ENCODE measurements around the gene RLF. TPM values are rescaled to one million over a fixed set of nuclear protein-coding genes. Genes with fewer than 3 reads are reported as not detected.

RLF gene
- total and polyA plus RNA-seq, 10 of the 15 experiments (the other 5 are each of a cell fraction or from before 2014, with no cell fraction given): 2.0 to 19.8 (median 8.7) TPM

DNA sequence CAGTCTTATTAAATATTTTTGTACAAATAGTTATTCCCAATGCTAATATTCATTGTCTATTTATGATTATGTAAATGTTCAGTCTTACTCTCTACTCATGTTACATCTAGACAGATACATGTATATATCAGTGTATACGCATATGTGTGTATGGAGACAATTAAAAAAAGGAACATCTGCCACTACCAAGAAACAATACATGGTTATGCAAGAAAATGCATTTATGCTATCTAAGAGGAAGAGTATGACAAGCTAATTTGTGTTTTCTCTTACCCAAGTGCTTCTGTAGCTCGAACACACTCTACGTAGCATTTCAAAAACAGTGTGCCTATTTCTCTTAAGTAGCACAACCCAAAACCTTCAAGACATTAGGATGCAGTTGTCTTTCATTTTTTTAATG is 6.1 kb upstream of the RLF start:
- TF ChIP-seq RB1 (IDR thresholded peaks at IDR 0.05; ENCODE audit: borderline replicate concordance) (no peak), IKZF2 (IDR thresholded peaks at IDR 0.05) (no peak), POU2F2 (IDR thresholded peaks at IDR 0.05; ENCODE audit: borderline replicate concordance, low read depth, low read length) (no peak), MYB (IDR thresholded peaks at IDR 0.05; ENCODE audit: borderline replicate concordance, low read depth, low read length) (no peak), ETV6 (conservative IDR thresholded peaks at IDR 0.05 in 1 of 2, IDR thresholded peaks at IDR 0.05 in 1 of 2; ENCODE audit: borderline replicate concordance in 1 of 2, low read depth in 1 of 2) (no peak), YY1 (IDR thresholded peaks at IDR 0.05; ENCODE audit: low read depth, low read length) (no peak), TAF1 (IDR thresholded peaks at IDR 0.05; ENCODE audit: borderline replicate concordance, low read depth, low read length) (no peak), ZNF207 (IDR thresholded peaks at IDR 0.05; ENCODE audit: borderline replicate concordance) (no peak), SUZ12 (IDR thresholded peaks at IDR 0.05; ENCODE audit: unreplicated experiment) (no peak), CBX3 (IDR thresholded peaks at IDR 0.05; ENCODE audit: borderline replicate concordance, low read depth) (no peak)
- TF ChIP-seq, protein P1, sequence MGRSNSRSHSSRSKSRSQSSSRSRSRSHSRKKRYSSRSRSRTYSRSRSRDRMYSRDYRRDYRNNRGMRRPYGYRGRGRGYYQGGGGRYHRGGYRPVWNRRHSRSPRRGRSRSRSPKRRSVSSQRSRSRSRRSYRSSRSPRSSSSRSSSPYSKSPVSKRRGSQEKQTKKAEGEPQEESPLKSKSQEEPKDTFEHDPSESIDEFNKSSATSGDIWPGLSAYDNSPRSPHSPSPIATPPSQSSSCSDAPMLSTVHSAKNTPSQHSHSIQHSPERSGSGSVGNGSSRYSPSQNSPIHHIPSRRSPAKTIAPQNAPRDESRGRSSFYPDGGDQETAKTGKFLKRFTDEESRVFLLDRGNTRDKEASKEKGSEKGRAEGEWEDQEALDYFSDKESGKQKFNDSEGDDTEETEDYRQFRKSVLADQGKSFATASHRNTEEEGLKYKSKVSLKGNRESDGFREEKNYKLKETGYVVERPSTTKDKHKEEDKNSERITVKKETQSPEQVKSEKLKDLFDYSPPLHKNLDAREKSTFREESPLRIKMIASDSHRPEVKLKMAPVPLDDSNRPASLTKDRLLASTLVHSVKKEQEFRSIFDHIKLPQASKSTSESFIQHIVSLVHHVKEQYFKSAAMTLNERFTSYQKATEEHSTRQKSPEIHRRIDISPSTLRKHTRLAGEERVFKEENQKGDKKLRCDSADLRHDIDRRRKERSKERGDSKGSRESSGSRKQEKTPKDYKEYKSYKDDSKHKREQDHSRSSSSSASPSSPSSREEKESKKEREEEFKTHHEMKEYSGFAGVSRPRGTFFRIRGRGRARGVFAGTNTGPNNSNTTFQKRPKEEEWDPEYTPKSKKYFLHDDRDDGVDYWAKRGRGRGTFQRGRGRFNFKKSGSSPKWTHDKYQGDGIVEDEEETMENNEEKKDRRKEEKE (IDR thresholded peaks at IDR 0.05): no peak
- TF ChIP-seq, protein P2, sequence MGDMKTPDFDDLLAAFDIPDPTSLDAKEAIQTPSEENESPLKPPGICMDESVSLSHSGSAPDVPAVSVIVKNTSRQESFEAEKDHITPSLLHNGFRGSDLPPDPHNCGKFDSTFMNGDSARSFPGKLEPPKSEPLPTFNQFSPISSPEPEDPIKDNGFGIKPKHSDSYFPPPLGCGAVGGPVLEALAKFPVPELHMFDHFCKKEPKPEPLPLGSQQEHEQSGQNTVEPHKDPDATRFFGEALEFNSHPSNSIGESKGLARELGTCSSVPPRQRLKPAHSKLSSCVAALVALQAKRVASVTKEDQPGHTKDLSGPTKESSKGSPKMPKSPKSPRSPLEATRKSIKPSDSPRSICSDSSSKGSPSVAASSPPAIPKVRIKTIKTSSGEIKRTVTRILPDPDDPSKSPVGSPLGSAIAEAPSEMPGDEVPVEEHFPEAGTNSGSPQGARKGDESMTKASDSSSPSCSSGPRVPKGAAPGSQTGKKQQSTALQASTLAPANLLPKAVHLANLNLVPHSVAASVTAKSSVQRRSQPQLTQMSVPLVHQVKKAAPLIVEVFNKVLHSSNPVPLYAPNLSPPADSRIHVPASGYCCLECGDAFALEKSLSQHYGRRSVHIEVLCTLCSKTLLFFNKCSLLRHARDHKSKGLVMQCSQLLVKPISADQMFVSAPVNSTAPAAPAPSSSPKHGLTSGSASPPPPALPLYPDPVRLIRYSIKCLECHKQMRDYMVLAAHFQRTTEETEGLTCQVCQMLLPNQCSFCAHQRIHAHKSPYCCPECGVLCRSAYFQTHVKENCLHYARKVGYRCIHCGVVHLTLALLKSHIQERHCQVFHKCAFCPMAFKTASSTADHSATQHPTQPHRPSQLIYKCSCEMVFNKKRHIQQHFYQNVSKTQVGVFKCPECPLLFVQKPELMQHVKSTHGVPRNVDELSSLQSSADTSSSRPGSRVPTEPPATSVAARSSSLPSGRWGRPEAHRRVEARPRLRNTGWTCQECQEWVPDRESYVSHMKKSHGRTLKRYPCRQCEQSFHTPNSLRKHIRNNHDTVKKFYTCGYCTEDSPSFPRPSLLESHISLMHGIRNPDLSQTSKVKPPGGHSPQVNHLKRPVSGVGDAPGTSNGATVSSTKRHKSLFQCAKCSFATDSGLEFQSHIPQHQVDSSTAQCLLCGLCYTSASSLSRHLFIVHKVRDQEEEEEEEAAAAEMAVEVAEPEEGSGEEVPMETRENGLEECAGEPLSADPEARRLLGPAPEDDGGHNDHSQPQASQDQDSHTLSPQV (IDR thresholded peaks at IDR 0.05): no peak
- TF ChIP-seq, protein P3, sequence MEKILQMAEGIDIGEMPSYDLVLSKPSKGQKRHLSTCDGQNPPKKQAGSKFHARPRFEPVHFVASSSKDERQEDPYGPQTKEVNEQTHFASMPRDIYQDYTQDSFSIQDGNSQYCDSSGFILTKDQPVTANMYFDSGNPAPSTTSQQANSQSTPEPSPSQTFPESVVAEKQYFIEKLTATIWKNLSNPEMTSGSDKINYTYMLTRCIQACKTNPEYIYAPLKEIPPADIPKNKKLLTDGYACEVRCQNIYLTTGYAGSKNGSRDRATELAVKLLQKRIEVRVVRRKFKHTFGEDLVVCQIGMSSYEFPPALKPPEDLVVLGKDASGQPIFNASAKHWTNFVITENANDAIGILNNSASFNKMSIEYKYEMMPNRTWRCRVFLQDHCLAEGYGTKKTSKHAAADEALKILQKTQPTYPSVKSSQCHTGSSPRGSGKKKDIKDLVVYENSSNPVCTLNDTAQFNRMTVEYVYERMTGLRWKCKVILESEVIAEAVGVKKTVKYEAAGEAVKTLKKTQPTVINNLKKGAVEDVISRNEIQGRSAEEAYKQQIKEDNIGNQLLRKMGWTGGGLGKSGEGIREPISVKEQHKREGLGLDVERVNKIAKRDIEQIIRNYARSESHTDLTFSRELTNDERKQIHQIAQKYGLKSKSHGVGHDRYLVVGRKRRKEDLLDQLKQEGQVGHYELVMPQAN (conservative IDR thresholded peaks at IDR 0.05): no peak
- FAIRE-seq (no peak), DNase-seq (ENCODE audit: low read depth, low spot score) (no peak), ATAC-seq (no peak)
- Histone ChIP-seq H3K4me3 (no peak overlapping the region), H3K27ac (ENCODE audit: control insufficient read depth, insufficient read depth) (no peak overlapping the region), H3K4me1 (ENCODE audit: control insufficient read depth, insufficient read depth, low read length) (peaks cover 13% of the 10 kb centered on the region), H3K9ac (ENCODE audit: control insufficient read depth, insufficient read depth, low read length) (no peak overlapping the region), H3K36me3 (ENCODE audit: control insufficient read depth in 2 of 2, insufficient read depth in 2 of 2, low read length in 1 of 2) (no peaks in the 10 kb centered on the region), H2AFZ (ENCODE audit: control insufficient read depth, low read depth, low read length) (no peak overlapping the region), H4K20me1 (ENCODE audit: control insufficient read depth, insufficient read depth) (no peaks in the 10 kb centered on the region), H3K27me3 (replicated peaks in 1 of 2; ENCODE audit: control insufficient read depth in 2 of 2, insufficient read depth in 2 of 2, low read length in 1 of 2) (no peaks in the 10 kb centered on the region), H3K9me3 (replicated peaks; ENCODE audit: control insufficient read depth, insufficient read depth, low read length) (no peaks in the 10 kb centered on the region), H3K4me2 (ENCODE audit: control insufficient read depth, insufficient read depth) (no peak overlapping the region), H3K79me2 (ENCODE audit: control insufficient read depth, insufficient read depth, low read length) (no peaks in the 10 kb centered on the region)
- BruUV-seq (replicated peaks): no TSS peak
- RAD21 ChIA-PET (ENCODE audit: unreplicated experiment): interaction anchor here (3.4 to 7.0 kb wide), 3 partner anchors 31 to 182 kb away, joined by 25 to 146 read pairs (median 81); no protein-coding TSS in a partner anchor
- SMC1A ChIA-PET (ENCODE audit: uncharacterized antibody, unreplicated experiment): interaction anchor here (0.9 to 10.9 kb wide), 12 partner anchors 8 to 249 kb away, joined by 3 to 182 read pairs (median 11); partner anchors contain the start of gene COL9A2
- intact Hi-C loops (cut with micrococcal nuclease; ENCODE audit: unreplicated experiment) (no loop called here), in situ Hi-C loops (cut with MboI) (no loop called here)
- CTCF ChIA-PET: interaction anchor here (0.6 to 11.3 kb wide), 6 partner anchors 11 to 311 kb away, joined by 3 to 332 read pairs (median 69); partner anchors contain the start of gene COL9A2
- WGBS (ENCODE audit: insufficient coverage, insufficient replicate concordance, low lambda C conversion rate, missing lambda C conversion rate): 100% methylated on average over 3 of the region's 3 CpGs
- POLR2A ChIA-PET: interaction anchor here (0.6 to 0.7 kb wide), 2 partner anchors 28 to 67 kb away, joined by 3 read pairs; no protein-coding TSS in a partner anchor

Measured in GM12878 (cell line).